ENCODE results near the gene SERINC5.
"Not testable (repeated sequence)": the region's sequence is repeated elsewhere in the genome, so short reads cannot be mapped to it uniquely, and the experiment has no call there.

Gene SERINC5

DNA sequence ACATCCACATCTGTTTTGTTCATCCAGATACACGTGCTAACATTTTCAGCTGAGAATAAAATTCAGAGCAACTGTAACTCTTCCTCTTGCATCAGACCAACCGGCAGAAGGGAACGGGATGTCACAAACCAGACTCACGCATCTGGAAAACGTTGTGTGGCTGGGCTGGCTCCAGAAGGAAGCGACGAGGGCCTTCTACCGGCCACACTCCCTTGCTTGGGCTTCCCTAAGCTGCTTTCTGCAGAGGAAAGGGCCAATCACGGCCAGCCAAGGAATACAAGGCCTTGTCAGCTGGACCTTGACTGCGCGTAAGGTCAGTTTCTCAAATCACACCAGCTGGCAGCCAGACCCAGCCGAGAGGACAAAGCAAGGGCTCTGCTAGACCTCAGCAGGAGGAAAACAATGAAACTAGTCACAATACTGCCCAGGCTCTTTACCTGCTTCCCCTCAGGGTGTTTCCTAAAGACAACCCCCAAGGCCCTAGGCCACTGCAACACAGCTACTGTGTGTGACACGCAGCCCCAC lies 114.6 kb downstream of the SERINC5 start:
- H3K27me3 ChIP-seq (ENCODE audit: insufficient read depth, low read length): no peaks in the 10 kb centered on the region
- H2AFZ ChIP-seq (ENCODE audit: low read depth, low read length): no peak overlapping the region
- no peaks in the 10 kb centered on the region for H3K9me3 ChIP-seq (ENCODE audit: low read length)
- no peak overlapping the region for H3K4me3 ChIP-seq (ENCODE audit: low read length)
- H3K4me1 ChIP-seq (ENCODE audit: insufficient read depth, low read length): peaks cover 19% of the 10 kb centered on the region
- H3K36me3 ChIP-seq (ENCODE audit: insufficient read depth, low read length): no peaks in the 10 kb centered on the region

GRCh38 chr5:80140496-80140895 lies 115.4 kb downstream of the SERINC5 start:
- Histone ChIP-seq H3K36me3 (ENCODE audit: insufficient read depth, low read length) (no peaks in the 10 kb centered on the region), H3K4me1 (ENCODE audit: insufficient read depth, low read length) (peaks cover 19% of the 10 kb centered on the region), H3K27me3 (ENCODE audit: insufficient read depth, low read length) (no peaks in the 10 kb centered on the region), H2AFZ (ENCODE audit: low read depth, low read length) (no peak overlapping the region), H3K9me3 (ENCODE audit: low read length) (no peaks in the 10 kb centered on the region), H3K4me3 (ENCODE audit: low read length) (no peak overlapping the region)

DNA sequence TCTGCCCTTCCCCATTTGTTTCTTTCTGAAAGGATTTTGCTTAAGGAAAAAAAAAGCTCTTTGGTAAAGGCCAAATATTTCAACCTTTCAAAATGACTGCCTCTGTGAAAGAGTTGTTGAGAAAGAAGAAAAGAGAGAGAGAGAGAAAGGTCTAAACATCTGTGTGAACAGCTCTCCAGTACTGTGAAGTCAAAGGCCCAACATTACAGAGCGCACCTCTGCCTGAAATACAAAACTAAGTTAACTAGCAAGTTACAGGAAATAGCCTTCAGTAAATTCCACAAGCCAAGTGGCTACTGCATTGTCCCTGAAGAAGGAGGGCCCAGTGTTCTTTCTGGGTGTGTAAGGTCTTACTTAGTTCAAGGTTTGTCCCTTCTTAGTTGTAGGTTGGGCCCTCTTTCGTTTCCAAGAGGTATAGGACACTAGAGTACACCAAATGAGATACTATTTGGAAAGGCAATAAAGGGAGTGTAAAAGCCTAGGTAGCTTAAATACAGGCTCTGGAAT lies 116.3 kb downstream of the SERINC5 start:
- Histone ChIP-seq H2AFZ (ENCODE audit: low read depth, low read length) (no peak overlapping the region), H3K4me1 (ENCODE audit: insufficient read depth, low read length) (peaks cover 20% of the 10 kb centered on the region), H3K36me3 (ENCODE audit: insufficient read depth, low read length) (no peaks in the 10 kb centered on the region), H3K27me3 (ENCODE audit: insufficient read depth, low read length) (no peaks in the 10 kb centered on the region), H3K9me3 (ENCODE audit: low read length) (no peaks in the 10 kb centered on the region), H3K4me3 (ENCODE audit: low read length) (no peak overlapping the region)

DNA sequence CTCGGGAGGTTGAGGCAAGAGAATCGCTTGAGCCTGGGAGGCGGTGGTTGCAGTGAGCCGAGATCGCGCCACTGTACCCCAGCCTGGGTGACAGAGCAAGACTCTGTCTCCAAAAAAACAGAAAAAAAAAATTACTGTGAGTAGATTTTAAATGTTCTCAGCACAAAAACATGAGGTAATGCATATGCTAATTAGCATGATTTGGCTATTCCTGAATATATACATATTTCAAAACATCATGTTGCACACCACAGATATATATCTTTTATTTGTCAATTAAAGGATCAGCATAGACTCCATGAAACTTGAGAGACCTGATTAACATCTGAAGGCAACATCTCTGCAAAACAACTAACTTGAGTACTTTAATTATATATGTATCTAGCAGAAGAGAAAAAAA lies 117.4 kb downstream of the SERINC5 start:
- Histone ChIP-seq H3K36me3 (ENCODE audit: insufficient read depth, low read length) (no peaks in the 10 kb centered on the region), H3K9me3 (ENCODE audit: low read length) (no peaks in the 10 kb centered on the region), H3K27me3 (ENCODE audit: insufficient read depth, low read length) (no peaks in the 10 kb centered on the region), H2AFZ (ENCODE audit: low read depth, low read length) (no peak overlapping the region), H3K4me1 (ENCODE audit: insufficient read depth, low read length) (peaks cover 20% of the 10 kb centered on the region), H3K4me3 (ENCODE audit: low read length) (no peak overlapping the region)

GRCh38 chr5:80136798-80137197 lies 119.0 kb downstream of the SERINC5 start:
- H3K4me3 ChIP-seq (ENCODE audit: low read length); H3K36me3 ChIP-seq (ENCODE audit: insufficient read depth, low read length); H3K27me3 ChIP-seq (ENCODE audit: insufficient read depth, low read length); H2AFZ ChIP-seq (ENCODE audit: low read depth, low read length); H3K9me3 ChIP-seq (ENCODE audit: low read length): not testable (repeated sequence)
- peaks cover 20% of the 10 kb centered on the region for H3K4me1 ChIP-seq (ENCODE audit: insufficient read depth, low read length)

DNA sequence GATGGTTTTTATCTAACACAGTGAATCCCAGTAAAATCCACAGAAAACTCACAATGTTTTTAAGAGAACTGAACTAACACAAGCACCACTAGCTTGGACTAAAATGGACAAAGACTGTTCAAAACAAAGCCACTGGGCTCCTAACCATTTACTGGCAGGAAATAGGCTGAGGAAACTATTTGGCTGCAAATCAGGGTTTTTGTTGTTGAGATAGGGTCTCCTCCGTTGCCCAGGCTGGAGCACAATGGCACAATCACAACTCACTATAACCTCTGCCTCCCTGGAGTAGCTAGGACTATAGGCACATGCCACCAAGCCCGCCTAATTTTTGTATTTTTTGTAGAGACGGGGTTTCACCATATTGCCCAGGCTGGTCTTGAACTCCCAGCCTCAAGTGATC lies 121.0 kb downstream of the SERINC5 start:
- Histone ChIP-seq H3K9me3 (ENCODE audit: low read length) (peaks cover 3% of the 10 kb centered on the region), H3K4me1 (ENCODE audit: insufficient read depth, low read length) (peaks cover 7% of the 10 kb centered on the region), H3K27me3 (ENCODE audit: insufficient read depth, low read length) (no peaks in the 10 kb centered on the region), H2AFZ (ENCODE audit: low read depth, low read length) (no peak overlapping the region), H3K36me3 (ENCODE audit: insufficient read depth, low read length) (no peaks in the 10 kb centered on the region), H3K4me3 (ENCODE audit: low read length) (no peak overlapping the region)

GRCh38 chr5:80129146-80129545 lies 126.7 kb downstream of the SERINC5 start:
- no peaks in the 10 kb centered on the region for H3K27me3 ChIP-seq (ENCODE audit: insufficient read depth, low read length)
- H3K9me3 ChIP-seq (ENCODE audit: low read length): peaks cover 3% of the 10 kb centered on the region
- H3K4me1 ChIP-seq (ENCODE audit: insufficient read depth, low read length): peaks cover 6% of the 10 kb centered on the region
- no peak overlapping the region for H2AFZ ChIP-seq (ENCODE audit: low read depth, low read length)
- no peak overlapping the region for H3K4me3 ChIP-seq (ENCODE audit: low read length)
- no peaks in the 10 kb centered on the region for H3K36me3 ChIP-seq (ENCODE audit: insufficient read depth, low read length)

DNA sequence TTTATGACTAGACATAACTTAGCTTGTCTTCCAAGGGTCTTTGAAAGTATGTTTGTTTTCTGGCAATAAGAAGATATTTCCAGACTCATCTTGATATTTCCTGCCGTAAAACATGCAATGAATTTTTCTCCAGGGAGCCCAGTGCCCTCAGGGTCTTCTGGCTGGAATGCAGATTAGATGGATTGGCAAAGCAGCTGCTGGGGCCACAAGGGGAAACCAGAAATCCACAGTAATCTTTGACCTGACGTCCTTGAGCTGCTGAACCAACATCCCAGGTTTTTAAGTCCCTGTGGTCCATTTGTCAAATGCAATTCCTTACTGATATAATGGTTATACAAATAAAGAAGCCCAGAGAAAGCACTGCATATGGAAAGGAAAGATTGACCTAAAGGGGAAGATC lies 127.7 kb downstream of the SERINC5 start:
- Histone ChIP-seq H3K9me3 (ENCODE audit: low read length) (peaks cover 3% of the 10 kb centered on the region), H3K4me1 (ENCODE audit: insufficient read depth, low read length) (peaks cover 6% of the 10 kb centered on the region), H2AFZ (ENCODE audit: low read depth, low read length) (no peak overlapping the region), H3K27me3 (ENCODE audit: insufficient read depth, low read length) (no peaks in the 10 kb centered on the region), H3K36me3 (ENCODE audit: insufficient read depth, low read length) (no peaks in the 10 kb centered on the region), H3K4me3 (ENCODE audit: low read length) (no peak overlapping the region)

DNA sequence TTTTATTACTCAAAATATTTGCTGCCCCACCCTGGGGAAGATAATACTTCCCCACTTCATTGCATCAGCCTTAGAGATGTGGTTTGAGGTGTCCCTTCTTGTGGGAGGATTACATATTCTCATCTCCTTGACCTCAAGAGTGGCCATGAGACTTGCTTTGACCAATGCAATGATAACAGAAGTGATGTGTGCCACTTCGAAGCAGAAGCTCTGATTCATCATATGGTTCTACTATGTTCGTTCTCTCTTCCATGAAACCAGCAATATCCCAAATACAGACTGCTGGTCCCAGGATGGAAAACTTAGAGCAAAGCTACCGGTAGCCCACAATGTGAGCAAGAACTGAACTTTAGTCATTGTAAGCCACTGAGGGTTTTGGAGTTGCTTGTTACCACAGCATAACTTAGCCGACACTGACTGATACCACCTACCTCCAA lies 128.7 kb downstream of the SERINC5 start:
- no peaks in the 10 kb centered on the region for H3K27me3 ChIP-seq (ENCODE audit: insufficient read depth, low read length)
- no peak overlapping the region for H3K4me3 ChIP-seq (ENCODE audit: low read length)
- H3K36me3 ChIP-seq (ENCODE audit: insufficient read depth, low read length): no peaks in the 10 kb centered on the region
- H2AFZ ChIP-seq (ENCODE audit: low read depth, low read length): no peak overlapping the region
- peaks cover 3% of the 10 kb centered on the region for H3K9me3 ChIP-seq (ENCODE audit: low read length)
- peaks cover 6% of the 10 kb centered on the region for H3K4me1 ChIP-seq (ENCODE audit: insufficient read depth, low read length)

DNA sequence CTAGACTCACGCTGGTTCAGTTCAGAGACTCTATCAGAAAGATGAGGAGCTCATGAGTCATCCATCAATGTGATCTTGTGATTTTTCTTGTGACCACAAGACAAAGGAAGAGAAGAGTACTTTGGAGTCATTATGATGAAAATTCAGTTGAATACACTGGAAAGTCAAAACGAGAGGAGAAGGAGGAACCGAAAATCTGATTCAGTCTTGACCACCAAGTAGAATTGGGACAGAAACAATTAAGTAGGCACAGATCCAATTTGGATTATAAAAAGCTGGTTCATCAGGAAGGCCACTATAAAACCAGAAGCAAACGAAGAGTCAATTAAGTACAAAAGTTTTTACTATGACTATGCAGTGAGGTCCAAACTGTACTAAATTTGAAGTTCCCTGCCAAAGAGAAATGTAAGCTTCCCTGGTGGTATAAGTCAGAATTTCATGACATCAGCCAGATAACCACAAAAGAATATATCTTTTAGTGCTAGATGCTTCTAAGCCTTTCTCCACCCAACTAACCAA lies 129.8 kb downstream of the SERINC5 start:
- no peaks in the 10 kb centered on the region for H3K36me3 ChIP-seq (ENCODE audit: insufficient read depth, low read length)
- no peaks in the 10 kb centered on the region for H3K9me3 ChIP-seq (ENCODE audit: low read length)
- peaks cover 6% of the 10 kb centered on the region for H3K4me1 ChIP-seq (ENCODE audit: insufficient read depth, low read length)
- no peak overlapping the region for H3K4me3 ChIP-seq (ENCODE audit: low read length)
- no peak overlapping the region for H2AFZ ChIP-seq (ENCODE audit: low read depth, low read length)
- no peaks in the 10 kb centered on the region for H3K27me3 ChIP-seq (ENCODE audit: insufficient read depth, low read length)

GRCh38 chr5:80125022-80125961 lies 130.6 kb downstream of the SERINC5 start:
- Histone ChIP-seq H3K9me3 (ENCODE audit: low read length) (no peaks in the 10 kb centered on the region), H2AFZ (ENCODE audit: low read depth, low read length) (no peak overlapping the region), H3K36me3 (ENCODE audit: insufficient read depth, low read length) (no peaks in the 10 kb centered on the region), H3K4me1 (ENCODE audit: insufficient read depth, low read length) (peaks cover 6% of the 10 kb centered on the region), H3K27me3 (ENCODE audit: insufficient read depth, low read length) (no peaks in the 10 kb centered on the region), H3K4me3 (ENCODE audit: low read length) (no peak overlapping the region)

GRCh38 chr5:80124121-80124918 lies 131.5 kb downstream of the SERINC5 start:
- no peak overlapping the region for H3K4me3 ChIP-seq (ENCODE audit: low read length)
- H2AFZ ChIP-seq (ENCODE audit: low read depth, low read length): no peak overlapping the region
- H3K4me1 ChIP-seq (ENCODE audit: insufficient read depth, low read length): peaks cover 6% of the 10 kb centered on the region
- no peaks in the 10 kb centered on the region for H3K9me3 ChIP-seq (ENCODE audit: low read length)
- no peaks in the 10 kb centered on the region for H3K27me3 ChIP-seq (ENCODE audit: insufficient read depth, low read length)
- no peaks in the 10 kb centered on the region for H3K36me3 ChIP-seq (ENCODE audit: insufficient read depth, low read length)

DNA sequence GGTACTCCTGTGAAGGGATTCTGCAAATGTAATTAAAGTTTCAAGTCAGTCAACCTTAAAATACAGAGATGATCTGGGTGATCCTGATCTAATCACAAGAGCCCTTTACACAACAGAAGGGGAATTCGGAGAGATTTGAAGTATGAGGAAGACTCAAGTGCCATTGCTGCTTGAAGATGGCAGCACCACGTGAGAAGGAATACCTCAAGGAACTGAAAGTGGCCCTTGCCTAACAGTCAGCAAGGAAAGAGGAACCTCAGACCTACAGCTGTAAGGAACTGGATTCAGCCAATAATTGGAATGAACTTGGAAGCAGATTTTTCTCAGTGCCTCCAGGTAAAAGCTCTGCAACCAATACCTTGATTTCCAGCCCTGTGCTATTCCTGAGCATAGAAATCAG lies 133.3 kb downstream of the SERINC5 start:
- Histone ChIP-seq H3K4me1 (ENCODE audit: insufficient read depth, low read length) (no peaks in the 10 kb centered on the region), H3K27me3 (ENCODE audit: insufficient read depth, low read length) (no peaks in the 10 kb centered on the region), H3K4me3 (ENCODE audit: low read length) (no peak overlapping the region), H2AFZ (ENCODE audit: low read depth, low read length) (no peak overlapping the region), H3K9me3 (ENCODE audit: low read length) (no peaks in the 10 kb centered on the region), H3K36me3 (ENCODE audit: insufficient read depth, low read length) (no peaks in the 10 kb centered on the region)
